ENCODE measurements around the gene RAD21L1.

The RAD21L1 gene

DNA sequence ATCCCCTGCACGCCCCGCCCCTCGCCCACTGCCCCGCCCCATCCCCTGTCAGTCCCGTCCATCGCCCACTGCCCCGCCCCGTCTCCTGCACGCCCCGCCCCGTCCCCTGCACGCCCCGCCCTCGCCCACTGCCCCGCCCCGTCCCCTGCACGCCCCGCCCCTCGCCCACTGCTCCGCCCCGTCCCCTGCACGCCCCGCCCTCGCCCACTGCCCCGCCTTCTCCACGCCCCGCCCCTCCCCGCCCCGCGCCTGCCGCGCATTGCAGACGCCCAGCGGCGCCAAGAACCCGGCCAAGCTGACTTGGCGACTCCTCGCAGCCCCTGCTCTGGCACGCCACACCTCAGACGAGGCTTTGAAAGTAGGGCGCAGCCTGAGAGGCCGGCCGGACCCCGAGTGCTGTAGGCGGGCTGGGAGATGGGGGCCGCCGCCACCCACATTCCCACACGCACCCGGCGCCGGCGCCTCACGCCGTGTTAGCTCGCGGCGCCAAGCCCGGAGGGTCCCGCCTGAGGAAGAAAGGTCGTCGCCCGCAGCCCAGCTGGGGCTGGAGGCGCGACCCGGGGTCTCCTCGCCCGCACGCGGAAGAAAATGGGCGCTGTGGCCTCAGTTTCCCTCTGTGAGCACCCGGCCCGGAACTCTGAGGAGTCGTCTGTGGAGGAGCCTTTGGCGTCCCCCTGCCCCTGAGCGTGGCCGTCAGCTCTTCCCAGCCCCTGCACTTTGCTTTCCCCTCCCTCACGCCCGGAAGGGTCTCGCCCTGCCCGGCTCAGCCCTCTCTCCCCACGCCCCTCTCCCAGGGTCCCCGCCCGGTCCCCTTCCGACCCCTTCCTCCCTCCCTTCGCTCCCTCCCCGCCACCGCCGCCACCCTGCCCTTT is at the start of gene RAD21L1:
TSS of gene RAD21L1 (plus strand) at position 262 of the 872 bp plus-strand sequence. CDS start 2,410 bp downstream, outside the sequence.
- H3K4me3 ChIP-seq (ENCODE audit: control insufficient read depth, low read depth, low read length) = peak within 1 kb of the TSS; percentile 55
- TF ChIP-seq, protein P1, sequence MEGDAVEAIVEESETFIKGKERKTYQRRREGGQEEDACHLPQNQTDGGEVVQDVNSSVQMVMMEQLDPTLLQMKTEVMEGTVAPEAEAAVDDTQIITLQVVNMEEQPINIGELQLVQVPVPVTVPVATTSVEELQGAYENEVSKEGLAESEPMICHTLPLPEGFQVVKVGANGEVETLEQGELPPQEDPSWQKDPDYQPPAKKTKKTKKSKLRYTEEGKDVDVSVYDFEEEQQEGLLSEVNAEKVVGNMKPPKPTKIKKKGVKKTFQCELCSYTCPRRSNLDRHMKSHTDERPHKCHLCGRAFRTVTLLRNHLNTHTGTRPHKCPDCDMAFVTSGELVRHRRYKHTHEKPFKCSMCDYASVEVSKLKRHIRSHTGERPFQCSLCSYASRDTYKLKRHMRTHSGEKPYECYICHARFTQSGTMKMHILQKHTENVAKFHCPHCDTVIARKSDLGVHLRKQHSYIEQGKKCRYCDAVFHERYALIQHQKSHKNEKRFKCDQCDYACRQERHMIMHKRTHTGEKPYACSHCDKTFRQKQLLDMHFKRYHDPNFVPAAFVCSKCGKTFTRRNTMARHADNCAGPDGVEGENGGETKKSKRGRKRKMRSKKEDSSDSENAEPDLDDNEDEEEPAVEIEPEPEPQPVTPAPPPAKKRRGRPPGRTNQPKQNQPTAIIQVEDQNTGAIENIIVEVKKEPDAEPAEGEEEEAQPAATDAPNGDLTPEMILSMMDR (conservative IDR thresholded peaks at IDR 0.05; ENCODE audit: control insufficient read depth, insufficient read depth, low read depth, low read length) = no peak
- DNase-seq (ENCODE audit: low read depth) = peak; percentile 55

DNA sequence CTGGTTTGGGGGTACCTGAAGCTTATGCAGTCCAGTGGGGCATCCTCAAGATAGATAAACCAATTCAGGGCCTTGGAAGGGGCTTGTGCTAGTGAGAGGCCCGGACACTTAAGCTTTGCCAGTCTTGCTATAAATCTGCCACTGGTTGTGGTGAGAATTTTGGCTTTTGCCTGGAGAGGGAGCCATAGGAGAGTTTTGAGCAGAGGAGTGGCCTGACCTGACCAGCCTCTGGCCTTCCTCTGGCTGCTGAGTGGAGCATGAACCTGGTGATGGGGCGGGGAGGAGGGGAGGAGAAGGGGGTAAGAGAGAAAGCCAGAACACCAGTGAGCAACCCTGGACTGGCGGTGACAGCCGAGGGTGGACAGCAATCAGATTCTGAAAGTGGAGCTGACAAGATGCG is 48.2 kb upstream of the RAD21L1 start:
- peak; percentile 12 for DNase-seq (ENCODE audit: low read depth)
- H3K4me3 ChIP-seq (ENCODE audit: control insufficient read depth, low read depth, low read length) = no peak overlapping the region
- TF ChIP-seq, protein P1 (conservative IDR thresholded peaks at IDR 0.05; ENCODE audit: control insufficient read depth, insufficient read depth, low read depth, low read length) = no peak

DNA sequence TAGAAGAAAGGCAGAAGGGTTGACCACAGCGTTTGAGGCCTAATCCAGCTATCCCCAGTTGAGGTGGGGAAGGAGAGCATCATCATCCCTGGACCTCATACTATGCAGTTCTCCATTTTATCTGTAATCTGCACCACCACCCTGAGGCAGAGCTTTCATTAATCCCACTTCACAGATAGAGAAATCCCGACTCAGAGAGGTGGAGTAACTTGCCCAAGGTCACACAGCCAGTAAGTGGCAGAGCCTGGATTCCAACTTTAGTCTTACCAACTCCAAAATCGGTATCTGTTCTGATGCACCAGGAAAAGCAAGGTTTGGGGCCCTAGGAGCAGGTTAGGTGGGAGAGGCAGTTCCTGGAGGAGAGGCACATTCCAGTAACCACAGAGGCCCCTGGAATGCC is 47.7 kb upstream of the RAD21L1 start:
- no peak for DNase-seq (ENCODE audit: low read depth)
- TF ChIP-seq, protein P1 (conservative IDR thresholded peaks at IDR 0.05; ENCODE audit: control insufficient read depth, insufficient read depth, low read depth, low read length) = no peak
- H3K4me3 ChIP-seq (ENCODE audit: control insufficient read depth, low read depth, low read length) = no peak overlapping the region

DNA sequence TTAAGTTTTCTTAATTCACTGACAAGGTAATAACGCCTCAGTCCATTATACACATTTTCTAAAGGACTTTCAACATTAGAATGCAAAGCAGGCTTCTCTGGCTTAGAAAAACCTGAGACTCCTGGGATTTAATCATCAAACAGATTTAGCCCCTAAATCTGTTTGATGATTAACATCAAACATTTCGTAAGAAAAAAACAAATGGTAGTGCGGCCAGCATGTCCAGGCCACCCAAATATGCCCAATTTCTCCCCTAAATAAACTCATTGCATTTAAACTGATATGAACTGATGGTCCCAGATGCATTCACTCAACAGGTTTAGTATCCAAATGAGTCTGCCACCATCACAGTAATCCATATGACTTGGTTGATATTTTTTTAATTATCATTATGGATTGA is 47.2 kb upstream of the RAD21L1 start:
- TF ChIP-seq, protein P1 (conservative IDR thresholded peaks at IDR 0.05; ENCODE audit: control insufficient read depth, insufficient read depth, low read depth, low read length) = no peak
- no peak overlapping the region for H3K4me3 ChIP-seq (ENCODE audit: control insufficient read depth, low read depth, low read length)
- DNase-seq (ENCODE audit: low read depth) = no peak

DNA sequence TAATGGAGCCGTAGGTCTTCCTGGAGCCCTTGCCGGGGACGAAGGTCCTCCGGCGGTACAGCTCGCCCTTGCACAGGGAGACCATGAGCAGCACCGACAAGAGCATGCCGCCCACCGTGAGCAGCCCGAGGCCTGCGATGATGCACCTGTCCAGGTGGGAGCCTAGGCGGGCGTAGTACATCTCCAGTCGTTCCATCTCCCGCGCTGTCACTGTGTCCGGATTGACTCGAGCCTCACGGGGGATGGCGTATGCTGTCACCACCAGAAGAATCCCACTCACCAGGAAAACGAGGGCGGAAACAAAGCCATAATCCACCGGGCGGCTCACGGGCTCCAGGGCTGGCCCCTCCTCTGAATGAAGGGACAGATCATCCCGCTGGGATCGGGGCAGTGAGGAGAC is 44.9 kb upstream of the RAD21L1 start:
- no peak for DNase-seq (ENCODE audit: low read depth)
- TF ChIP-seq, protein P1 (conservative IDR thresholded peaks at IDR 0.05; ENCODE audit: control insufficient read depth, insufficient read depth, low read depth, low read length) = no peak
- no peak overlapping the region for H3K4me3 ChIP-seq (ENCODE audit: control insufficient read depth, low read depth, low read length)

DNA sequence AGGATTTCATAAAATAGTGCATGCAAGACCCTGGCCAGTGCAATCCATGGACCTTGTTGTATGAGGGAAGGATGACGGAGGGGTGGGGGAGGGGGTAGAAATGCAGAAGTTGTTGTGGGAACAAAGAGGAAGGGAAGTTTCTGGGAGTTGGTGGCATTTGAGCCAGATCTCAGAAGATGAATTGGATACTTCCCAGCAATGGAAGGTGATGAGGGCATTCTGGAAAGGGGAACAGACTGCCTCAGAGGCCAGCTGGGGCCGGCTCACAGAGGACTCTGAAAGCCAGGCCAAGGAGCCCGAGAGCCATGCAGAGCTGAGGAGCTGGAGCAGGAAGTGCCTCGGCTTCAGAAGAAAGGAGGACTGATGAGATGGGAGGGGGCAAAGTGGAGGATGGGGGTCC is 43.7 kb upstream of the RAD21L1 start:
- TF ChIP-seq, protein P1 (conservative IDR thresholded peaks at IDR 0.05; ENCODE audit: control insufficient read depth, insufficient read depth, low read depth, low read length) = no peak
- DNase-seq (ENCODE audit: low read depth) = no peak

More for the DNA sequence above, 43.7 kb upstream of the RAD21L1 start:
- H3K4me3 ChIP-seq (ENCODE audit: control insufficient read depth, low read depth, low read length) = no peak overlapping the region

Data from fibroblast of mammary gland (primary cell).